ENCODE data around the gene UBR1. TPM values are rescaled to one million over a fixed set of nuclear protein-coding genes. Genes with fewer than 3 reads are reported as not detected.

The UBR1 gene
- polyA plus RNA-seq, 1 donor (not counting 4 experiments of a cell fraction or from before 2014, with no cell fraction given), result 17.4 TPM

- H3K4me3 ChIP-seq (ENCODE audit: control insufficient read depth in 2 of 3, extremely low read depth in 1 of 3, insufficient read depth in 2 of 3, low read depth in 1 of 3, low read length in 3 of 3), result no peak overlapping the region
- DNase-seq (ENCODE audit: low read depth, low spot score) (no peak), FAIRE-seq (no peak)
- dilution Hi-C loops (cut with MboI; ENCODE audit: extremely low pct_ligation_motif_present, low sequenced_read_pairs), result no loop called here
- no peak overlapping the region for H3K9ac ChIP-seq (ENCODE audit: control insufficient read depth, extremely low read depth, insufficient read depth, low read length)
- H2AFZ ChIP-seq (ENCODE audit: control insufficient read depth, low read length), result no peak overlapping the region
- no peaks in the 10 kb centered on the region for H3K79me2 ChIP-seq (ENCODE audit: control insufficient read depth, insufficient read depth, low read length)
- H3K9me1 ChIP-seq (ENCODE audit: control insufficient read depth, extremely low read depth, insufficient read depth, low read length), result no peaks in the 10 kb centered on the region
- H3K27me3 ChIP-seq (ENCODE audit: control insufficient read depth, extremely low read depth, insufficient read depth, low read length), result no peaks in the 10 kb centered on the region
- H3K4me2 ChIP-seq (ENCODE audit: control insufficient read depth, extremely low read depth, insufficient read depth, low read depth, low read length), result no peak overlapping the region
- H3K36me3 ChIP-seq (ENCODE audit: control insufficient read depth in 2 of 2, extremely low read depth in 1 of 2, insufficient read depth in 2 of 2, low read length in 2 of 2), result peaks cover 8 to 11% of the 10 kb centered on the region in 2 experiments
- TF ChIP-seq CTCF (optimal IDR thresholded peaks at IDR 0.05 in 1 of 3, IDR thresholded peaks at IDR 0.05 in 1 of 3, conservative IDR thresholded peaks at IDR 0.05 in 1 of 3; ENCODE audit: extremely low read depth in 1 of 3, insufficient read depth in 2 of 3, low read length in 3 of 3) (no peak), EZH2 (IDR thresholded peaks at IDR 0.05; ENCODE audit: low read length) (no peak)
- H4K20me1 ChIP-seq (ENCODE audit: control insufficient read depth, extremely low read depth, insufficient read depth, low read length), result no peaks in the 10 kb centered on the region
- no peaks in the 10 kb centered on the region for H3K9me3 ChIP-seq (ENCODE audit: control insufficient read depth, low read depth, low read length)
- peaks cover 5% of the 10 kb centered on the region for H3K4me1 ChIP-seq (ENCODE audit: control insufficient read depth, extremely low read depth, insufficient read depth, low read length)
- no peak overlapping the region for H3K27ac ChIP-seq (ENCODE audit: control insufficient read depth, insufficient read depth, low read length)
Observed at GRCh38 chr15:42994546-42994945, 111.3 kb downstream of the UBR1 start.

GRCh38 chr15:42992626-42993025 lies 113.2 kb downstream of the UBR1 start:
- no peak for FAIRE-seq

More at GRCh38 chr15:42992626-42993025, 113.2 kb downstream of the UBR1 start:
- H3K36me3 ChIP-seq (ENCODE audit: control insufficient read depth in 2 of 2, extremely low read depth in 1 of 2, insufficient read depth in 2 of 2, low read length in 2 of 2), result peaks cover 11 to 14% of the 10 kb centered on the region in 2 experiments
- H3K4me2 ChIP-seq (ENCODE audit: control insufficient read depth, extremely low read depth, insufficient read depth, low read depth, low read length), result no peak overlapping the region
- H3K9me3 ChIP-seq (ENCODE audit: control insufficient read depth, low read depth, low read length), result no peaks in the 10 kb centered on the region
- no peak overlapping the region for H3K27ac ChIP-seq (ENCODE audit: control insufficient read depth, insufficient read depth, low read length)
- dilution Hi-C loops (cut with MboI; ENCODE audit: extremely low pct_ligation_motif_present, low sequenced_read_pairs), result no loop called here
- no peak for DNase-seq (ENCODE audit: low read depth, low spot score)
- no peak overlapping the region for H2AFZ ChIP-seq (ENCODE audit: control insufficient read depth, low read length)
- H3K79me2 ChIP-seq (ENCODE audit: control insufficient read depth, insufficient read depth, low read length), result no peaks in the 10 kb centered on the region
- H3K9ac ChIP-seq (ENCODE audit: control insufficient read depth, extremely low read depth, insufficient read depth, low read length), result no peak overlapping the region
- H3K4me1 ChIP-seq (ENCODE audit: control insufficient read depth, extremely low read depth, insufficient read depth, low read length), result peaks cover 5% of the 10 kb centered on the region
- H3K27me3 ChIP-seq (ENCODE audit: control insufficient read depth, extremely low read depth, insufficient read depth, low read length), result no peaks in the 10 kb centered on the region
- no peak overlapping the region for H3K4me3 ChIP-seq (ENCODE audit: control insufficient read depth in 2 of 3, extremely low read depth in 1 of 3, insufficient read depth in 2 of 3, low read depth in 1 of 3, low read length in 3 of 3)
- no peaks in the 10 kb centered on the region for H4K20me1 ChIP-seq (ENCODE audit: control insufficient read depth, extremely low read depth, insufficient read depth, low read length)
- TF ChIP-seq CTCF (optimal IDR thresholded peaks at IDR 0.05 in 1 of 3, IDR thresholded peaks at IDR 0.05 in 1 of 3, conservative IDR thresholded peaks at IDR 0.05 in 1 of 3; ENCODE audit: extremely low read depth in 1 of 3, insufficient read depth in 2 of 3, low read length in 3 of 3), result no peak
- TF ChIP-seq EZH2 (IDR thresholded peaks at IDR 0.05; ENCODE audit: low read length), result no peak
- H3K9me1 ChIP-seq (ENCODE audit: control insufficient read depth, extremely low read depth, insufficient read depth, low read length), result no peaks in the 10 kb centered on the region

Data from keratinocyte (primary cell).